Keratinocyte (primary cell): Measurements from ENCODE around the gene PNCK.

Source experiments
- CTCF ChIP-seq, 3 experiments: IDR thresholded peaks in 1 of 3; conservative IDR thresholded peaks in 1 of 3; optimal IDR thresholded peaks in 1 of 3; 2 replicates in 2 of 3; 3 replicates in 1 of 3; pipeline versions ENCODE3 to v1.5.1; 2011; ENCODE audit warnings: low read length in 3 of 3, mild to moderate bottlenecking in 3 of 3, moderate library complexity in 2 of 3, control low read depth in 1 of 3, inconsistent platforms in 1 of 3; ENCODE audit not compliant: insufficient read depth in 2 of 3; ENCODE audit errors: extremely low read depth in 1 of 3
- EZH2 ChIP-seq: IDR thresholded peaks from one replicate; pipeline ENCODE4 v1.6.1; 2012; ENCODE audit warnings: inconsistent platforms, mild to moderate bottlenecking, low read length, moderate library complexity

- TF ChIP-seq CTCF (optimal IDR thresholded peaks at IDR 0.05 in 1 of 3, IDR thresholded peaks at IDR 0.05 in 1 of 3, conservative IDR thresholded peaks at IDR 0.05 in 1 of 3; ENCODE audit: extremely low read depth in 1 of 3, insufficient read depth in 2 of 3, low read length in 3 of 3) (no peak), EZH2 (no peak)
Measured at GRCh38 chrX:153692003-153692402, 18.4 kb upstream of the PNCK start.
